OCI-LY1 (cell line): Measurements from ENCODE around the gene GLS.

Source experiments
- H2AFZ ChIP-seq: fragments of 200-600 bp; sonication (generic), shearing (Covaris generic); 2 replicates; pipeline ENCODE4 v1.6.0; 2014; ENCODE audit warnings: antibody characterized with exemption, mild to moderate bottlenecking, low read length
- H3F3A ChIP-seq: fragments of 200-600 bp; sonication (generic), shearing (Covaris generic); 2 replicates; pipeline ENCODE4 v1.6.0; 2014; ENCODE audit warnings: mild to moderate bottlenecking, antibody characterized with exemption, low read length, moderate library complexity; ENCODE audit not compliant: insufficient read depth
- H3K27ac ChIP-seq: fragments of 200-600 bp; sonication (generic); 2 replicates; pipeline ENCODE4 v1.5.1; 2014; ENCODE audit warnings: low read length, mixed run types, mild to moderate bottlenecking, low read depth; ENCODE audit not compliant: poor library complexity, severe bottlenecking
- H3K27me3 ChIP-seq: fragments of 200-600 bp; sonication (generic); 2 replicates; pipeline ENCODE4 v1.6.0; 2014; ENCODE audit warnings: antibody characterized with exemption, mild to moderate bottlenecking, low read length, moderate library complexity; ENCODE audit not compliant: insufficient read depth
- H3K36me3 ChIP-seq: fragments of 200-600 bp; sonication (generic); 2 replicates; pipeline ENCODE4 v1.6.1; 2014; ENCODE audit warnings: mild to moderate bottlenecking, antibody characterized with exemption, low read length, moderate library complexity, mixed read lengths; ENCODE audit not compliant: insufficient read depth
- H3K4me1 ChIP-seq: fragments of 200-600 bp; sonication (generic); 2 replicates; pipeline ENCODE4 v1.5.1; 2014; ENCODE audit warnings: mild to moderate bottlenecking, low read length, moderate library complexity; ENCODE audit not compliant: insufficient read depth, severe bottlenecking
- H3K4me2 ChIP-seq: fragments of 200-600 bp; sonication (generic), shearing (Covaris generic); 2 replicates; pipeline ENCODE4 v1.6.1; 2014; ENCODE audit warnings: low read length
- H3K4me3 ChIP-seq: fragments of 200-600 bp; sonication (generic); 2 replicates; pipeline ENCODE4 v1.5.1; 2014; ENCODE audit warnings: low read length, low read depth, mild to moderate bottlenecking, mixed read lengths; ENCODE audit not compliant: poor library complexity, severe bottlenecking
- H3K79me2 ChIP-seq: fragments of 200-600 bp; shearing (Covaris generic); 2 replicates; pipeline ENCODE4 v1.6.1; 2016; ENCODE audit warnings: mixed run types, low read length, mixed read lengths; ENCODE audit not compliant: insufficient read depth
- H3K9ac ChIP-seq: fragments of 200-600 bp; sonication (generic), shearing (Covaris generic); 2 replicates; pipeline ENCODE4 v1.6.1; 2014; ENCODE audit warnings: mild to moderate bottlenecking, low read length, mixed read lengths
- H3K9me2 ChIP-seq: fragments of 200-600 bp; sonication (generic), shearing (Covaris generic); 2 replicates; pipeline ENCODE4 v1.6.1; 2014; ENCODE audit warnings: low read depth, mild to moderate bottlenecking, low read length, mixed read lengths
- H3K9me3 ChIP-seq: fragments of 200-600 bp; shearing (Covaris generic); 2 replicates; pipeline ENCODE4 v1.6.1; 2014; ENCODE audit warnings: low read length, mixed read lengths
- H4K20me1 ChIP-seq: fragments of 200-600 bp; sonication (generic), shearing (Covaris generic); 2 replicates; pipeline ENCODE4 v1.6.0; 2016; ENCODE audit warnings: mild to moderate bottlenecking, low read length; ENCODE audit not compliant: insufficient read depth
- CTCF ChIP-seq: fragments of 200-600 bp; sonication (generic), shearing (Covaris generic); IDR thresholded peaks from 2 replicates; pipeline ENCODE4 v1.5.1; 2017; ENCODE audit warnings: mild to moderate bottlenecking, antibody characterized with exemption, low read length, moderate library complexity, mixed read lengths
- EZH2 ChIP-seq: fragments of 200-600 bp; sonication (generic), shearing (Covaris generic); IDR thresholded peaks from 2 replicates; pipeline ENCODE4 v1.8.0; 2017; ENCODE audit warnings: borderline replicate concordance, mixed run types, mild to moderate bottlenecking, antibody characterized with exemption, low read length, moderate library complexity, mixed read lengths

Gene GLS

GRCh38 chr2:190940454-190940853 is 59.8 kb downstream of the GLS start:
- Histone ChIP-seq H3K4me3 (no peak overlapping the region), H3K9me3 (no peaks in the 10 kb centered on the region), H3K4me2 (no peak overlapping the region), H3K36me3 (peaks cover 14% of the 10 kb centered on the region; the same call in 1 of the 2 replicates), H3K79me2 (no peaks in the 10 kb centered on the region), H3K9me2 (no peaks in the 10 kb centered on the region), H3F3A (no peaks in the 10 kb centered on the region), H4K20me1 (no peaks in the 10 kb centered on the region), H2AFZ (no peak overlapping the region), H3K27me3 (no peaks in the 10 kb centered on the region), H3K4me1 (no peaks in the 10 kb centered on the region), H3K9ac (no peak overlapping the region), H3K27ac (no peak overlapping the region)
- TF ChIP-seq CTCF (no peak), EZH2 (no peak)

GRCh38 chr2:190941571-190941970 is 61.0 kb downstream of the GLS start:
- H4K20me1 ChIP-seq = no peaks in the 10 kb centered on the region
- H3K27me3 ChIP-seq = no peaks in the 10 kb centered on the region
- TF ChIP-seq EZH2 = no peak
- TF ChIP-seq CTCF = no peak
- peaks cover 4% of the 10 kb centered on the region; the same call in 1 of the 2 replicates for H3K36me3 ChIP-seq
- no peak overlapping the region for H3K4me3 ChIP-seq
- no peaks in the 10 kb centered on the region for H3F3A ChIP-seq
- H3K79me2 ChIP-seq = no peaks in the 10 kb centered on the region
- H3K9me3 ChIP-seq = no peaks in the 10 kb centered on the region
- H3K9ac ChIP-seq = no peak overlapping the region
- no peak overlapping the region for H2AFZ ChIP-seq
- no peak overlapping the region for H3K4me2 ChIP-seq
- no peaks in the 10 kb centered on the region for H3K4me1 ChIP-seq
- no peaks in the 10 kb centered on the region for H3K9me2 ChIP-seq
- H3K27ac ChIP-seq = no peak overlapping the region

DNA sequence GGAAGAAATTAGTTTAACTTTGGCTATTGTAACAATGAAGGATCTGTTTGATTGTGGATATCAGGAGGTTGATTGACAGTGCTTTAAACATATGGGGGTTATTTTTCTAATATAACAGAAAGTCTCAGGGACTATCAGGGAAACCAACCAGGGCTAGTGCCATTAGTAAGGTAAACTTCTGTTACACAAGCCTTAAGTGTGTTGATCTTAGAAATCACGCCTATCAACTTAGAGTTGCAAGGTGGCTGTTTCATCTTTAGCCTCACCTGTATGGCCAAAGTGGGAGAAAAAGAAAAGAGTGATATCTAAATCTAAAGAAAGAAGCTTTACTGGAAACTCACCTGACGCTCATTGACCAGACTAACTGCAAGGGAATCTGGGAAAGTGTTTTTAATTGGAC is 62.1 kb downstream of the GLS start:
- Histone ChIP-seq H3K4me3 (no peak overlapping the region), H3K36me3 (no peaks in the 10 kb centered on the region), H3F3A (no peaks in the 10 kb centered on the region), H3K4me2 (no peak overlapping the region), H4K20me1 (no peaks in the 10 kb centered on the region), H2AFZ (no peak overlapping the region), H3K79me2 (no peaks in the 10 kb centered on the region), H3K9me3 (no peaks in the 10 kb centered on the region), H3K27ac (no peak overlapping the region), H3K9me2 (no peaks in the 10 kb centered on the region), H3K4me1 (no peaks in the 10 kb centered on the region), H3K27me3 (no peaks in the 10 kb centered on the region), H3K9ac (no peak overlapping the region)
- TF ChIP-seq CTCF = no peak
- no peak for TF ChIP-seq EZH2
